GM12801 (cell line): ENCODE results near the gene EPS15.

Experiments used
- TF ChIP-seq, protein P1 (sequence below): IDR thresholded peaks from one replicate; pipeline ENCODE4 v1.5.1; 2011; ENCODE audit warnings: control low read depth; ENCODE audit not compliant: insufficient read length; ENCODE audit errors: extremely low read depth

Gene EPS15

DNA sequence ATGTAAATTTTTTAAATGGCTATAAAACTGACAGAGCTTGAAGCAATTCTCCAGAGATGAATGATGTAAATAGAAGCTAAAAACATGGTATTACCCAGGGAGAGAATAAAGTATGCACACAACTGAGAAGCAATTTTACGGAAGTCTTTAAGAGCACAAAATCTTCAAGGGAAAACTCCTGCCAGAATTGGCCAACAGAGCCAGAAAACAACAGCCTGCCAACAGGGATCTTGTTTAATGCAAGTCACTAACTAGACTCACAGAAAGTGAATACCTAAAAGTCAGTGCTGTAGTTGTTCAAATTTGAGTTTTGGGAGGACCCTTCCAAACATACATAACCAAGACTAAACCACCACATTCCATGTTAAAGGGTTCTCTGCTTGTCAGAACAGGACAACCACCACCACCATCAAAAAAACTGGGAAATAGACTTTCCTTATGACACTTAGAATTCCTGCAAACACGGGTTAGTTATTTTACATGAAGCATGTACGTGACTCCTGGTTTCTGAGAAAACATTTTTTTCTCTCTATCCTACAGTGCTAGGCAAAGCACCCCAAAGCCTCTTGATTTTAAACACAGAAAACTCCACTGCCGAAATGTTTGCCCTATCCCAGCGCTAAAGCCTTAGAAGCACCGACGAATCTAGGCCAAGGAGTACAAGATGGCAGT, 1.6 kb downstream of the EPS15 start:
- TF ChIP-seq, protein P1, sequence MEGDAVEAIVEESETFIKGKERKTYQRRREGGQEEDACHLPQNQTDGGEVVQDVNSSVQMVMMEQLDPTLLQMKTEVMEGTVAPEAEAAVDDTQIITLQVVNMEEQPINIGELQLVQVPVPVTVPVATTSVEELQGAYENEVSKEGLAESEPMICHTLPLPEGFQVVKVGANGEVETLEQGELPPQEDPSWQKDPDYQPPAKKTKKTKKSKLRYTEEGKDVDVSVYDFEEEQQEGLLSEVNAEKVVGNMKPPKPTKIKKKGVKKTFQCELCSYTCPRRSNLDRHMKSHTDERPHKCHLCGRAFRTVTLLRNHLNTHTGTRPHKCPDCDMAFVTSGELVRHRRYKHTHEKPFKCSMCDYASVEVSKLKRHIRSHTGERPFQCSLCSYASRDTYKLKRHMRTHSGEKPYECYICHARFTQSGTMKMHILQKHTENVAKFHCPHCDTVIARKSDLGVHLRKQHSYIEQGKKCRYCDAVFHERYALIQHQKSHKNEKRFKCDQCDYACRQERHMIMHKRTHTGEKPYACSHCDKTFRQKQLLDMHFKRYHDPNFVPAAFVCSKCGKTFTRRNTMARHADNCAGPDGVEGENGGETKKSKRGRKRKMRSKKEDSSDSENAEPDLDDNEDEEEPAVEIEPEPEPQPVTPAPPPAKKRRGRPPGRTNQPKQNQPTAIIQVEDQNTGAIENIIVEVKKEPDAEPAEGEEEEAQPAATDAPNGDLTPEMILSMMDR: no peak

DNA sequence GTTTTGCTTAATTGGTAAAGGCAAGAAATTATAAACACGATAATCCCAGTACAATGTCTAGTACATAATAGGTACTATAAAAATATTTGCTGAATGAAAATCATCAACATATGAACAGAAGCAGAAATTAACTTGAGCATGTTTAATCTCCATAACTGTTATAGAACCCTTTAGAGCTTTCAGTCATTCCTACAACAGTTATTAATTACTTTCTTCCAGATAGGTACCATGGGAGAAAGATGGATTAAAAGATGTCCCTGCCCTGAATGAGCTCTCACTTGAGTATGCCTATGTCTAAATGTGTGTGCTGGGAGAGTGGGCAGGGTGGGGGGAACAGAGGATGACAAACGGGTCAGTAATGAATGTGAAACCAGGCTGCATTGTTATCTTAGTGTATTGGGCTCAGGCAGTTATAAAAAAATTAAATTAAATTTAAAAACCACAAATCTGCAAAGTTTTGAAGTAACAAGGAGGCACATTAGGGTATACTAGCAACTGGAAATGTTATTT, 2.4 kb downstream of the EPS15 start:
- TF ChIP-seq, protein P1: no peak

DNA sequence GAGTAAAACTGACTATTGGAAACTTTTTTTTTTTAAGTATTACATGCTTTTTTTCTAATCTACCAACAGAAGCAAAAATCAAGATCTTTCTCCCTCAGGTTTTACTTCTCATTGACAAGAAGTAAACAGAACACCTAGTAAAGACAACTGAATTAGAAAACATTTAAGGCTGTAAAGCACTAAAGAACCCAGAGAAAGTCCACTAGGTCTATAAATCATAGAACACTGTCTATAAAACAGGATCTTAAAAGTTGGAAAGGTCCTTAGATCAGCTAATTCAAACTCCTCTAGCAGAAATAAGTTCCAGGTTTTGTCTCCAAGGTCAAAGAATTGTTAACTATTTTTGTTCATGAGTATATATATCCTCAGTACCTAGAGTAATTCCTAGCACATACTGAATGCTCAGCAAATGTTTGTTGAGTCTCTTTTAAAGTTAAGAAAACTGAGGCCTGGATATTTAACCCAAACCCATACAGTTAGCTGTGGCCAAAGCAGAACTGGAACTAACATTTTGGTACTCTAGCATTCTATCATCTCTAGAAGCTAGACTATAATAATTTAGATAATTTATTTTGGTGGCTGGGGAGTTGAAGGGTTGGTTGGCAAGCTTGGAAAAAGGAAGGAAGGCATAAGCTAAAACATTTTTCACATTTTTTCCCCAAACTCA, 3.0 kb downstream of the EPS15 start:
- TF ChIP-seq, protein P1: no peak

DNA sequence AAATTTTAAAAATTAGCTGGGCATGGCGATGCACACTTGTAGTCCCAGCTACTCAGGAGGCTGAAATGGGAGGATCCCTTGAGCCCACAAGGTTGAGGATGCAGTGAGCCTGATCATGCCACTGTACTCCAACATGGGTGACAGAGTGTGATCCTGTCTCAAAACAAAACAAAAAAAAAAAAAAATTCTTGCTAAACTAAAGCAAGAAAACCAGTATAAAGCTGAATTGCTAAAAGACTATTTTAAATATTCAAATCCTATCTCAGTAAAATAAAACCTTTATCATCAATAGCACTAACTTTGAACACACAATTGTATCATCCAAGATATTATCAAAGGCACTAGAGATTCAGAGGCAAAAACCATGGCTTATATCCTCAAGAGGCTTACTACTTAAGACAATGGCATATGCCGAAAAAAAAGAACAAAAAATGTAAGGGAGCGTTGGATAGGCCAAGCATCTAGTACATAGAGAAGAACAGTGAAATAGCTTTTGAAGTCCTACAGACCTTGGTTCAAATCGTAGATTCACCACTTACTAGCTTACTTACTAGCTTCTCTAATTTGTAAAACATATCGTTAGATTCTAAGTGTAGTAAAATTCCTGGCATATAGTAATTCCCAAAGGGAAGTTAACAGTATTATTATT, 3.6 kb downstream of the EPS15 start:
- TF ChIP-seq, protein P1: no peak

DNA sequence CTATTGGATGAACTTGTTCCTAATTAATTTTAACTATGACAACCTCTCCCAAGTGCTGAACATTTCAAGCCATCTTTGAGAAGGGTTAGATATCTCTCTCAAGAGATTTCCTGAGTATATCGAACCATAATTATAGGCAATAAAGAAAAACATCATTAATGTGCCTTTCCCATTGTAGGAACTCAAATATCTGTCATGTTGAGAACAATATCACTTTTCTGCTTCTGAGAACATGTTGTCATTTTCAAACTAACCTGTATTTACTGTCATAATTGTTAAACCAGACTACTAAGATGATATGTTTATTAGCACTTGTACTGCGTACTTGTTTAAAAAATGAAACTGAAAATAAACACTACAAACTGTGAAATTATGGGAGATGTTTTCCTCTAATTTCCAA, 4.3 kb downstream of the EPS15 start:
- TF ChIP-seq, protein P1: no peak

- TF ChIP-seq, protein P1: no peak
Observed at GRCh38 chr1:51512606-51513005, 6.5 kb downstream of the EPS15 start.

DNA sequence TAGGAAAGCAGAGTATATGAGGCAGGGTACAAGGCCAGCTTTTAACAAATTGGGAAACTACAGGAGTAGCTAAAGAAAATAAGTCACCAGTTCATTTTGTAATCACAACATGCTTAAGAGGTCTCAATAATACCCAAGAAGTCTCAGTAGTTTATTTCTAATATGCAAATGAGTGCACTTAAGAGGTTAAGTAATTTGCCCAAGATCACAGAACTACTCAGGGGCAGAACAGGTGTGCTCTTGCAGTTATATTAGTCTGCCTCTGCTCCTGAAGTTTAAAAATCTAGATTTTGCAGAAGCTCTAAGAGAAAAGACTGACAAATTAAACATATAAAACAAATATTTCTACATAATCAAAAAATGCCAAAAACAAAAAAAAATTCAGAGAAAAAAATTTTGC, 6.9 kb downstream of the EPS15 start:
- TF ChIP-seq, protein P1: no peak
